GM12878 (cell line): ENCODE measurements around the gene FMC1. TPM values are rescaled to one million over a fixed set of nuclear protein-coding genes. Genes with fewer than 3 reads are reported as not detected.
A peak's percentile ranks its signal among the peaks of the same experiment; 100 is the strongest.

Source experiments
- BHLHE40 ChIP-seq, 2 experiments: fragments of 450-650 bp in 1 of 2; IDR thresholded peaks; 2 replicates each; pipeline ENCODE4 v1.6.1; 2011 to 2017; ENCODE audit warnings: low read depth in 2 of 2, borderline replicate concordance in 1 of 2, improper control_type of control experiment in 1 of 2, low read length in 1 of 2, mild to moderate bottlenecking in 1 of 2
- BRCA1 ChIP-seq: IDR thresholded peaks from 2 replicates; pipeline ENCODE4 v1.6.1; 2011; ENCODE audit warnings: low read depth, low read length, improper control_type of control experiment
- E4F1 ChIP-seq: fragments of 450-650 bp; IDR thresholded peaks from 2 replicates; pipeline ENCODE4 v1.6.1; 2018; ENCODE audit warnings: borderline replicate concordance, mild to moderate bottlenecking; ENCODE audit not compliant: partially characterized antibody
- GABPA ChIP-seq: IDR thresholded peaks from 2 replicates; pipeline ENCODE4 v1.6.1; 2014; ENCODE audit warnings: antibody characterized with exemption, low read depth, mild to moderate bottlenecking, inconsistent platforms
- IKZF2 ChIP-seq, 2 experiments: fragments of 450-650 bp; IDR thresholded peaks; 2 replicates each; pipeline ENCODE4 v1.6.1; 2017; ENCODE audit warnings: mild to moderate bottlenecking in 2 of 2, moderate library complexity in 2 of 2
- KDM1A ChIP-seq: fragments of 200-600 bp; sonication (generic); IDR thresholded peaks from 2 replicates; pipeline ENCODE4 v1.6.1; 2016; ENCODE audit warnings: borderline replicate concordance
- NFYA ChIP-seq: IDR thresholded peaks from 2 replicates; pipeline ENCODE4 v1.6.1; 2011; ENCODE audit warnings: low read depth, mild to moderate bottlenecking, low read length, improper control_type of control experiment, borderline replicate concordance
- NR2C2 ChIP-seq: IDR thresholded peaks from 2 replicates; pipeline ENCODE4 v1.6.1; 2011; ENCODE audit warnings: borderline replicate concordance, low read depth; ENCODE audit not compliant: control insufficient read depth, insufficient read length
- PML ChIP-seq: IDR thresholded peaks from 2 replicates; pipeline ENCODE4 v1.6.1; 2012; ENCODE audit warnings: low read length, inconsistent platforms
- RB1 ChIP-seq: fragments of 450-650 bp; formaldehyde crosslinking; IDR thresholded peaks from 2 replicates; pipeline ENCODE4 v1.6.1; 2017; ENCODE audit warnings: mild to moderate bottlenecking, borderline replicate concordance
- RELA ChIP-seq: fragments of 450-650 bp; IDR thresholded peaks from 2 replicates; pipeline ENCODE4 v1.8.0; 2014; ENCODE audit warnings: borderline replicate concordance; ENCODE audit not compliant: partially characterized antibody
- RELB ChIP-seq: fragments of 450-650 bp; IDR thresholded peaks from 2 replicates; pipeline ENCODE4 v1.6.1; 2017; ENCODE audit warnings: low read depth, mild to moderate bottlenecking, moderate library complexity
- RUNX3 ChIP-seq: IDR thresholded peaks from 2 replicates; pipeline ENCODE4 v1.6.1; 2012; ENCODE audit warnings: low read length, inconsistent platforms
- SKIL ChIP-seq: fragments of 450-650 bp; IDR thresholded peaks from 2 replicates; pipeline ENCODE4 v1.6.1; 2017; ENCODE audit warnings: mild to moderate bottlenecking, low read depth, inconsistent platforms; ENCODE audit not compliant: poor library complexity, severe bottlenecking
- USF1 ChIP-seq: IDR thresholded peaks from 2 replicates; pipeline ENCODE4 v1.6.1; 2011; ENCODE audit warnings: borderline replicate concordance, low read depth, mild to moderate bottlenecking, moderate library complexity, mixed read lengths, low read length; ENCODE audit not compliant: insufficient read depth; ENCODE audit errors: extremely low read length
- ZBTB11 ChIP-seq: fragments of 450-650 bp; formaldehyde crosslinking; IDR thresholded peaks from 2 replicates; pipeline ENCODE4 v1.5.0; 2022; ENCODE audit warnings: mild to moderate bottlenecking, missing genetic modification characterization
- polyA plus RNA-seq, 11 experiments: library from polyadenylated mRNA; depleted of rRNA in 4 of 11; unstranded in 6 of 11; stranded (reverse) in 5 of 11; fragments of >200 nt; fragmentation: Nextera tagmentation in 4 of 11; fragmentation: Illumina TruSeq in 1 of 11; extraction: Ambion mirVana in 4 of 11; extraction: Trizol in 1 of 11; gene quantifications; 1 replicate in 1 of 11; 2 replicates in 10 of 11; pipeline versions ENCODE4 v1.2.1 to v1.2.3, GENCODE V29; 2011 to 2016; ENCODE audit warnings: inconsistent platforms in 2 of 11, missing spikeins in 2 of 11, low read depth in 1 of 11
- total RNA-seq, 4 experiments: library from RNA; depleted of rRNA in 3 of 4; stranded (reverse); fragments of >200 nt in 3 of 4; fragmentation: Illumina TruSeq in 1 of 4; extraction: Trizol in 1 of 4; gene quantifications; 2 replicates each; pipeline versions ENCODE4 v1.2.1 to v1.2.3, GENCODE V29; 2013 to 2021

Gene FMC1
- total and polyA plus RNA-seq, 10 of the 15 experiments (the other 5 are each of a cell fraction or from before 2014, with no cell fraction given) = 4.2 to 60.4 (median 15.6) TPM

- TF ChIP-seq RUNX3 (no peak), ZBTB11 (CRISPR knock-in tag) (no peak), BRCA1 (no peak), USF1 (peak; percentile 33), IKZF2 (IDR thresholded peaks at IDR 0.05) (peak; percentile 18 to 24; a peak in 2 of 4 replicates), NR2C2 (no peak), E4F1 (no peak), NFYA (peak; percentile 8; the same call in 1 of the 2 replicates), RB1 (0 out of 2 replicates have a peak, but pooled peaks have one; percentile 63), PML (no peak), BHLHE40 (IDR thresholded peaks at IDR 0.05; ENCODE audit: borderline replicate concordance in 1 of 2, low read depth in 2 of 2, low read length in 1 of 2) (peak in 1 of 2 experiments; percentile 14; a peak in 1 of 4 replicates), RELB (peak; percentile 72), GABPA (no peak), RELA (no peak), SKIL (peak; percentile 39), KDM1A (no peak)
These were observed 19.2 kb downstream of the FMC1 start (continued) for GRCh38 chr7:139360210-139360947.
